PC-3 (cell line): Measurements from ENCODE around the gene GPRC5A. TPM values are rescaled to one million over a fixed set of nuclear protein-coding genes. Genes with fewer than 3 reads are reported as not detected.

Experiments used
- ATAC-seq: fragments of 200-7000 bp; cut with Tn5 transposase; 2 replicates; pipeline ENCODE4 v1.9.1; 2020; ENCODE audit warnings: mild to moderate bottlenecking, moderate library complexity
- BruUV-seq: library from RNA; stranded (reverse); fragments of 400-500 nt; replicated peaks from 2 replicates; lab custom pipeline; 2021; lab: Mats Ljungman, UMichigan
- CTCF ChIA-PET: fragments of 300-600 bp; sonication (Branson Sonifier 250); formaldehyde crosslinking; loops from one replicate; lab custom pipeline; 2022; ENCODE audit warnings: antibody characterized with exemption; lab: Charles Lee
- POLR2A ChIA-PET: fragments of 300-600 bp; sonication (Branson Sonifier 250); formaldehyde crosslinking; loops from one replicate; lab custom pipeline; 2022; ENCODE audit warnings: antibody characterized with exemption; ENCODE audit not compliant: unreplicated experiment; lab: Charles Lee
- DNase-seq: peaks from one replicate; pipeline ENCODE4 v3.0.0-alpha.2; 2015
- H2AFZ ChIP-seq: fragments of 300-600 bp; sonication (generic); 2 replicates; pipeline ENCODE4 v1.6.0; 2016; ENCODE audit warnings: antibody characterized with exemption, low read length
- H3F3A ChIP-seq: fragments of 300-600 bp; sonication (generic); one replicate; pipeline ENCODE4 v1.6.0; 2017; ENCODE audit warnings: antibody characterized with exemption, low read length, control low read depth, mild to moderate bottlenecking; ENCODE audit not compliant: unreplicated experiment
- H3K27ac ChIP-seq: fragments of 300-600 bp; sonication (generic); 2 replicates; pipeline ENCODE4 v1.5.1; 2016; ENCODE audit warnings: mild to moderate bottlenecking, low read length
- H3K27me3 ChIP-seq: fragments of 300-600 bp; sonication (generic); 2 replicates; pipeline ENCODE4 v1.6.1; 2016; ENCODE audit warnings: low read length, mixed read lengths
- H3K36me3 ChIP-seq: fragments of 300-600 bp; sonication (generic); 2 replicates; pipeline ENCODE4 v1.6.1; 2016; ENCODE audit warnings: low read depth, mixed run types, low read length, mixed read lengths
- H3K4me1 ChIP-seq: fragments of 300-600 bp; sonication (generic); 2 replicates; pipeline ENCODE4 v1.5.1; 2016; ENCODE audit warnings: low read length; ENCODE audit not compliant: insufficient read depth
- H3K4me2 ChIP-seq: fragments of 300-600 bp; sonication (generic); 2 replicates; pipeline ENCODE4 v1.6.0; 2016; ENCODE audit warnings: low read length
- H3K4me3 ChIP-seq: fragments of 300-600 bp; sonication (generic); 2 replicates; pipeline ENCODE4 v1.5.1; 2016; ENCODE audit warnings: mild to moderate bottlenecking, low read length, mixed read lengths
- H3K79me2 ChIP-seq: fragments of 300-600 bp; sonication (generic); 2 replicates; pipeline ENCODE4 v1.6.1; 2017; ENCODE audit warnings: low read length, mixed read lengths
- H3K9ac ChIP-seq: fragments of 300-600 bp; sonication (generic); 2 replicates; pipeline ENCODE4 v1.6.0; 2016; ENCODE audit warnings: mild to moderate bottlenecking, low read length
- H3K9me2 ChIP-seq: fragments of 300-600 bp; sonication (generic); replicated peaks from 2 replicates; pipeline ENCODE4 v1.6.1; 2016; ENCODE audit warnings: mixed run types, low read length, mixed read lengths
- H3K9me3 ChIP-seq: fragments of 300-600 bp; sonication (generic); 2 replicates; pipeline ENCODE4 v1.6.1; 2016; ENCODE audit warnings: low read length, mixed read lengths
- H4K20me1 ChIP-seq: fragments of 300-600 bp; sonication (generic); 2 replicates; pipeline ENCODE4 v1.6.1; 2016; ENCODE audit warnings: low read length, mixed read lengths
- EZH2 ChIP-seq: fragments of 300-600 bp; sonication (generic); IDR thresholded peaks from one replicate; pipeline ENCODE4 v1.6.1; 2017; ENCODE audit warnings: antibody characterized with exemption, mild to moderate bottlenecking, low read length; ENCODE audit not compliant: unreplicated experiment
- EZH2phosphoT487 ChIP-seq: fragments of 300-600 bp; sonication (generic); IDR thresholded peaks from 2 replicates; pipeline ENCODE4 v1.6.1; 2018; ENCODE audit warnings: mild to moderate bottlenecking, antibody characterized with exemption, low read length, borderline replicate concordance
- intact Hi-C: fragments of 100-400 bp; cut with micrococcal nuclease; formaldehyde crosslinking; loops from 2 replicates; pipeline ENCODE4 v1.9.0; 2023
- total RNA-seq: library from RNA; depleted of rRNA; stranded (reverse); fragments of >200 nt; gene quantifications from 2 replicates; pipeline ENCODE4 v1.2.3, GENCODE V29; 2014
- TF ChIP-seq, protein P1 (sequence below): fragments of 300-600 bp; sonication (generic); conservative IDR thresholded peaks from 2 replicates; pipeline ENCODE4 v1.5.1; 2017; ENCODE audit warnings: antibody characterized with exemption, low read depth, mild to moderate bottlenecking, low read length

The GPRC5A gene
- total RNA-seq, 1 experiment from 2014 or later = 140 TPM

DNA sequence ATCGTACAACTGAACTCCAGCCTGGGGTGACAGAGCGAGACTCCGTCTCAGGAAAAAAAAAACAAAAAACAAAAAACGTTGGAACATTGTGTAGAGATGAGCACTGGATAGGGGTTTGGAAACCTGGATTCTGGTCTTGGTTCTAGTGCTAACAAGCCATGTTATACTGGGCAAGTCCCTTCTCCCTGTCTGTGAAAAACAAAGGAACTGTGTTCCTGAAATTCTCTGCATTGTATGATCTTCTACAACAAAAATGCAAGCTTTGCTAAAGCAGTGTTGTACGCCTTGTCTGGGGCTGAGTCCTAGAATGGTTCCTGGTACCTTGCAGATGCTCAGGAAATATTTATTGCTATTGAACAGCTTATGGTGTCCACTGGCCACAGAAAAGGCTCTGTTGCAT lies 47.2 kb downstream of the GPRC5A start:
- intact Hi-C loops = no loop called here
- no peaks in the 10 kb centered on the region for H3K27me3 ChIP-seq
- H3K4me1 ChIP-seq = no peaks in the 10 kb centered on the region
- ChIA-PET CTCF (no interaction called here), POLR2A (no interaction called here)
- no peak overlapping the region for H2AFZ ChIP-seq
- H3K4me3 ChIP-seq = no peak overlapping the region
- H3K36me3 ChIP-seq = no peaks in the 10 kb centered on the region
- DNase-seq = no peak
- H3K79me2 ChIP-seq = no peaks in the 10 kb centered on the region
- TF ChIP-seq EZH2 = no peak
- TF ChIP-seq, protein P1, sequence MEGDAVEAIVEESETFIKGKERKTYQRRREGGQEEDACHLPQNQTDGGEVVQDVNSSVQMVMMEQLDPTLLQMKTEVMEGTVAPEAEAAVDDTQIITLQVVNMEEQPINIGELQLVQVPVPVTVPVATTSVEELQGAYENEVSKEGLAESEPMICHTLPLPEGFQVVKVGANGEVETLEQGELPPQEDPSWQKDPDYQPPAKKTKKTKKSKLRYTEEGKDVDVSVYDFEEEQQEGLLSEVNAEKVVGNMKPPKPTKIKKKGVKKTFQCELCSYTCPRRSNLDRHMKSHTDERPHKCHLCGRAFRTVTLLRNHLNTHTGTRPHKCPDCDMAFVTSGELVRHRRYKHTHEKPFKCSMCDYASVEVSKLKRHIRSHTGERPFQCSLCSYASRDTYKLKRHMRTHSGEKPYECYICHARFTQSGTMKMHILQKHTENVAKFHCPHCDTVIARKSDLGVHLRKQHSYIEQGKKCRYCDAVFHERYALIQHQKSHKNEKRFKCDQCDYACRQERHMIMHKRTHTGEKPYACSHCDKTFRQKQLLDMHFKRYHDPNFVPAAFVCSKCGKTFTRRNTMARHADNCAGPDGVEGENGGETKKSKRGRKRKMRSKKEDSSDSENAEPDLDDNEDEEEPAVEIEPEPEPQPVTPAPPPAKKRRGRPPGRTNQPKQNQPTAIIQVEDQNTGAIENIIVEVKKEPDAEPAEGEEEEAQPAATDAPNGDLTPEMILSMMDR = no peak
- no peak for TF ChIP-seq EZH2phosphoT487
- no TSS peak for BruUV-seq
- H3K4me2 ChIP-seq = no peak overlapping the region
- no peak for ATAC-seq
- no peaks in the 10 kb centered on the region for H3F3A ChIP-seq
- no peaks in the 10 kb centered on the region for H4K20me1 ChIP-seq
- no peak overlapping the region for H3K9ac ChIP-seq
- H3K27ac ChIP-seq = no peak overlapping the region
- no peaks in the 10 kb centered on the region for H3K9me3 ChIP-seq
- H3K9me2 ChIP-seq = no peaks in the 10 kb centered on the region

DNA sequence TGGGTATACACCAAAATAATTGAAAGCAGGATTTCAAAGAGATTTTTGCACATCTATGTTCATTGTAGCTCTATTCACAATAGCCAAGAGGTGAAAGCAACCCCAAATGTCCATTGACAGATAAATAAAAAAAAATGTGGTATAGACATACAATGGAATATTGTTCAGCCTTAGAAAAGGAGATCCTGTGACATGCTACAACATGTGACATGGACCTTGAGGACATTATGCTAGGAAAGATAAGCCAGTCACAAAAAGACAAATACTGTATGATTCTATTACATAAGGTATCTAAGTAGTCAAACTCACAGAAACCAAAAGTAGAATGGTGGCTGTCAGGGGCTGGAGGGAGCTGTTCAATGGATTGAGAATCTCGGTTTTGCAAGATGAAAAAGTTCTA lies 48.5 kb downstream of the GPRC5A start:
- Histone ChIP-seq H3K9ac (no peak overlapping the region), H2AFZ (no peak overlapping the region), H3K27ac (no peak overlapping the region), H3F3A (no peaks in the 10 kb centered on the region), H3K9me2 (no peaks in the 10 kb centered on the region), H3K4me2 (no peak overlapping the region), H3K27me3 (no peaks in the 10 kb centered on the region), H4K20me1 (no peaks in the 10 kb centered on the region), H3K4me3 (no peak overlapping the region), H3K4me1 (no peaks in the 10 kb centered on the region), H3K79me2 (no peaks in the 10 kb centered on the region), H3K36me3 (no peaks in the 10 kb centered on the region), H3K9me3 (no peaks in the 10 kb centered on the region)
- POLR2A ChIA-PET = no interaction called here
- no peak for TF ChIP-seq EZH2
- BruUV-seq = no TSS peak
- CTCF ChIA-PET = no interaction called here
- ATAC-seq (no peak), DNase-seq (no peak)
- intact Hi-C loops = no loop called here

DNA sequence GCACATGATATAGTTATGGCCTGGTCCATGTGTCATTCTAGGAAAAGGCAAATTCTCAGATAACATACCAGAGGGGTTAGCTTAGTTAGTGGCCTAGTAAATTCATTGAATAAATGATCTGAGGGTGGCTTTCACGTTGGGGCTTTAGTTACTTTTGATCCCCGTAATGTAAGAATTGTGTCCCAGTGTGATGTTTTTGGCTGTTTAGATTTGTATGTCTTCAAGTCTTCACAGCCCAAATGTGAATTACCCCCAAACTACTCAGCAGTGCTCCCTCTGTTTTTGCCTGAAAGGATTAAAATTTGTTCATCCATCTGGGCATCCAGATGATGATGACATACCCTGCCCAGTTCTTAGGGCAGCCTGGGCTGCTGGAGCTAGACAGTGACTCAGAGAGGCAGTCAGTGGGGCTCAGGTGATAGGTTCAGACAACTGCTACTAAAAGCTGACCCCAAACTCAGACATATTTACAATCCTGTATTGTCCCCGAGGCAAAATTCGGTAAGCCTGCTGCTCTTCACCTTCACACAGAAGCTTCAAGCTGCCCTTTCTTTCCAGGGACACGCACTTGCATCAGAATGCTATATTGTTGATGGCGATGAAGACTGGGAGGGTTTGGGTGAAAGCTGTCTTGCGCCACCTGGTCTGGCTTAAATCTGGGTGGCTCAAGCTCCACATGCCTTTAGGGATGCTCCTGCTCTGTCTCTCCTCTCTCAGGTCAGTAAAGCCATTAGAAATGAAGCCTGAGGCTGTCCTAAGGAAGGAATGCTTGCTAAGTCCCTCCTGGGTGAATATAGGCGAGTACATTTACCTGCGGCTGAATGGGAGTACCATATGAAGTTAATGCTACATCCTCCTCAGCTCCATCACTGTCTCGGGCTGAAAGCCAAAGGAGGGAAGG lies 50.3 kb downstream of the GPRC5A start:
- DNase-seq (no peak), ATAC-seq (no peak)
- no peak overlapping the region for H3K4me3 ChIP-seq
- no peak overlapping the region for H2AFZ ChIP-seq
- H3K79me2 ChIP-seq = no peaks in the 10 kb centered on the region
- no peak overlapping the region for H3K9ac ChIP-seq
- H4K20me1 ChIP-seq = no peaks in the 10 kb centered on the region
- ChIA-PET POLR2A (no interaction called here), CTCF (no interaction called here)
- H3K9me3 ChIP-seq = no peaks in the 10 kb centered on the region
- H3K27me3 ChIP-seq = no peaks in the 10 kb centered on the region
- H3K9me2 ChIP-seq = no peaks in the 10 kb centered on the region
- intact Hi-C loops = no loop called here
- BruUV-seq = no TSS peak
- no peaks in the 10 kb centered on the region for H3K36me3 ChIP-seq
- peaks cover 3% of the 10 kb centered on the region for H3K4me1 ChIP-seq
- no peak overlapping the region for H3K4me2 ChIP-seq
- TF ChIP-seq, protein P1 = no peak
- TF ChIP-seq EZH2phosphoT487 (no peak), EZH2 (no peak)
- H3F3A ChIP-seq = no peaks in the 10 kb centered on the region
- no peak overlapping the region for H3K27ac ChIP-seq
